Loucy (cell line): ENCODE measurements around the gene MRFAP1.

Experiments
- H2AFZ ChIP-seq: fragments of 200-600 bp; sonication (generic); 2 replicates; pipeline ENCODE4 v1.6.0; 2016; ENCODE audit warnings: antibody characterized with exemption, mild to moderate bottlenecking, low read length, moderate library complexity
- H3F3A ChIP-seq: fragments of 200-600 bp; 2 replicates; pipeline ENCODE4 v1.6.0; 2016; ENCODE audit warnings: antibody characterized with exemption, low read depth, mild to moderate bottlenecking
- H3K27me3 ChIP-seq: fragments of 200-600 bp; sonication (generic); 2 replicates; pipeline ENCODE4 v1.6.1; 2014; ENCODE audit warnings: low read length, mild to moderate bottlenecking; ENCODE audit not compliant: insufficient read depth, poor library complexity, severe bottlenecking
- H3K36me3 ChIP-seq: fragments of 200-600 bp; sonication (generic); 2 replicates; pipeline ENCODE4 v1.6.1; 2016; ENCODE audit warnings: low read length; ENCODE audit not compliant: insufficient read depth
- H3K4me1 ChIP-seq: fragments of 200-600 bp; sonication (generic); 2 replicates; pipeline ENCODE4 v1.5.1; 2014; ENCODE audit warnings: low read length, mild to moderate bottlenecking; ENCODE audit not compliant: insufficient read depth, poor library complexity, severe bottlenecking
- H3K4me2 ChIP-seq: fragments of 200-600 bp; sonication (generic); 2 replicates; pipeline ENCODE4 v1.6.0; 2014; ENCODE audit warnings: antibody characterized with exemption, low read length, low read depth, mild to moderate bottlenecking; ENCODE audit not compliant: poor library complexity, severe bottlenecking
- H3K4me3 ChIP-seq: fragments of 200-600 bp; sonication (generic); 2 replicates; pipeline ENCODE4 v1.5.1; 2014; ENCODE audit warnings: low read length, mild to moderate bottlenecking, mixed read lengths; ENCODE audit not compliant: poor library complexity, severe bottlenecking
- H3K79me2 ChIP-seq: fragments of 200-600 bp; sonication (generic); 2 replicates; pipeline ENCODE4 v1.6.1; 2014; ENCODE audit warnings: low read length; ENCODE audit not compliant: insufficient read depth
- H3K9ac ChIP-seq: fragments of 200-600 bp; sonication (generic); 2 replicates; pipeline ENCODE4 v1.6.0; 2014; ENCODE audit warnings: mild to moderate bottlenecking, low read depth, low read length, moderate library complexity; ENCODE audit not compliant: poor library complexity, severe bottlenecking
- H3K9me2 ChIP-seq: fragments of 200-600 bp; sonication (generic); replicated peaks from 2 replicates; pipeline ENCODE4 v1.6.1; 2016; ENCODE audit warnings: low read depth, low read length, mixed read lengths
- H3K9me3 ChIP-seq: fragments of 200-600 bp; sonication (generic); 2 replicates; pipeline ENCODE4 v1.6.1; 2014; ENCODE audit warnings: mild to moderate bottlenecking, antibody characterized with exemption, low read length, low read depth; ENCODE audit not compliant: insufficient read depth
- H4K20me1 ChIP-seq: fragments of 200-600 bp; sonication (generic); 2 replicates; pipeline ENCODE4 v1.6.0; 2014; ENCODE audit warnings: antibody characterized with exemption, low read length, mild to moderate bottlenecking; ENCODE audit not compliant: insufficient read depth, poor library complexity, severe bottlenecking
- CTCF ChIP-seq: fragments of 200-600 bp; sonication (generic); conservative IDR thresholded peaks from 2 replicates; pipeline ENCODE4 v1.5.1; 2014; ENCODE audit warnings: mild to moderate bottlenecking, antibody characterized with exemption, low read length
- EZH2phosphoT487 ChIP-seq: fragments of 200-600 bp; IDR thresholded peaks from 2 replicates; pipeline ENCODE4 v1.6.1; 2018; ENCODE audit warnings: antibody characterized with exemption, mild to moderate bottlenecking, moderate library complexity, borderline replicate concordance

The MRFAP1 gene

GRCh38 chr4:6673660-6674499 lies 33.4 kb downstream of the MRFAP1 start:
- H3K36me3 ChIP-seq = no peaks in the 10 kb centered on the region
- peak overlapping the region; percentile 87 for H3K9ac ChIP-seq
- peak overlapping the region; percentile 91 for H3K4me3 ChIP-seq
- peak overlapping the region; percentile 95 for H2AFZ ChIP-seq
- TF ChIP-seq CTCF (no peak), EZH2phosphoT487 (no peak)
- H3K4me2 ChIP-seq = peak overlapping the region; percentile 98
- no peaks in the 10 kb centered on the region for H3K9me3 ChIP-seq
- H3K4me1 ChIP-seq = peaks cover 32% of the 10 kb centered on the region
- no peaks in the 10 kb centered on the region for H3K27me3 ChIP-seq
- H3K9me2 ChIP-seq = no peaks in the 10 kb centered on the region
- H3K79me2 ChIP-seq = peaks cover 44% of the 10 kb centered on the region
- H3F3A ChIP-seq = no peaks in the 10 kb centered on the region
- H4K20me1 ChIP-seq = peaks cover 34% of the 10 kb centered on the region

- Histone ChIP-seq H3K4me3 (peak overlapping the region; percentile 91), H3K9me3 (no peaks in the 10 kb centered on the region), H3F3A (no peaks in the 10 kb centered on the region), H2AFZ (peak overlapping the region; percentile 95; the same call in 1 of the 2 replicates), H3K4me1 (peaks cover 32% of the 10 kb centered on the region), H3K27me3 (no peaks in the 10 kb centered on the region), H3K9me2 (no peaks in the 10 kb centered on the region), H4K20me1 (peaks cover 34% of the 10 kb centered on the region), H3K79me2 (peaks cover 49% of the 10 kb centered on the region), H3K4me2 (peak overlapping the region; percentile 98), H3K36me3 (no peaks in the 10 kb centered on the region), H3K9ac (peak overlapping the region; percentile 87)
- TF ChIP-seq CTCF (peak; percentile 65), EZH2phosphoT487 (no peak)
Measured at GRCh38 chr4:6674500-6675149, 34.1 kb downstream of the MRFAP1 start.

- Histone ChIP-seq H3K9ac (peak overlapping the region; percentile 87), H3K4me1 (peaks cover 32% of the 10 kb centered on the region), H3K4me3 (peak overlapping the region; percentile 91), H3K79me2 (peaks cover 53% of the 10 kb centered on the region), H3F3A (no peaks in the 10 kb centered on the region), H3K4me2 (peak overlapping the region; percentile 98), H4K20me1 (peaks cover 34% of the 10 kb centered on the region), H3K36me3 (no peaks in the 10 kb centered on the region), H3K9me2 (no peaks in the 10 kb centered on the region), H3K9me3 (no peaks in the 10 kb centered on the region), H3K27me3 (no peaks in the 10 kb centered on the region), H2AFZ (no peak overlapping the region)
- no peak for TF ChIP-seq EZH2phosphoT487
- no peak for TF ChIP-seq CTCF
Measured at GRCh38 chr4:6676722-6677558, 36.5 kb downstream of the MRFAP1 start.
